Activated T-cell treated with anti-CD3 and anti-CD28 coated beads for 24 hours (primary cell): ENCODE results near the gene NXPH1.

ENCODE experiments used
- DNase-seq: peaks from one replicate; pipeline ENCODE4 v3.0.0-alpha.2; 2020; ENCODE audit warnings: low read depth

The NXPH1 gene

DNA sequence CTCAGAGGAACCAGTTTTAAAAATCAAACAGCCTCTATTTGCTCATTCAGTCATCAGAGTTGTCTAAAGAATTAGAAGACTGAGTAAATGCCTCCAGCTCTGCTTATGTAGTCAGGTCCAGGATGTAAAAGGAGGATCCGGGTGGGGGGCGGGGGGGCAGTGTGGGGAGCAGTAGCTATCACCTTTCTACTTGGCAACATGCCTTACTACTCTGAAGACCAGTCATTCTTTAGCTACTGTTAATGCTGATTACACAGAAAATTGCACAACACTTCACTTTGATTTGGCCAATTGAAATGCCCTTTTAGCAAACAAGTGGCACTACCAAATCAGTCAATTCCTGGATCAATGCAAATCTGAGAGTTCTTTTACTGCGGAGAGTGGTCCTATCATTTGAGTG lies 164.2 kb downstream of the NXPH1 start:
- DNase-seq: no peak

GRCh38 chr7:8601121-8601520 lies 167.7 kb downstream of the NXPH1 start:
- DNase-seq: no peak

DNA sequence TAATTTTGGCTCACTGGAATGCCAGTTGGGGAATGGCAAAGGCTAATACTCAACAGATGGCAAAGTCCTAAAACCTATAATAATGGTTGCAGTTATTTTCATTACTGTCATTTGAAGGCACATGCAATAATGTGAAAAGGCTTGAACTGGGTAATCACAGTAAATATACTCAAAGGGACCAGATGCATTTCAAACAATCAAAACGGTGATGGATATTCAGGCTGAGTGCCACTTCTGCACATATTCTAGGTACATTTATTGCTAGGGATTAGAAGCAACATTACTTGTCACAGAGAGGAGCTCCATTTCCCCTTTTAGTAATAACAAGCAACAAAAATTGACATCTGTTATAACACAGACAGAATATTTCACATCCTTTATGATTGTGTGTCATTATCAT lies 171.8 kb downstream of the NXPH1 start:
- DNase-seq: no peak

DNA sequence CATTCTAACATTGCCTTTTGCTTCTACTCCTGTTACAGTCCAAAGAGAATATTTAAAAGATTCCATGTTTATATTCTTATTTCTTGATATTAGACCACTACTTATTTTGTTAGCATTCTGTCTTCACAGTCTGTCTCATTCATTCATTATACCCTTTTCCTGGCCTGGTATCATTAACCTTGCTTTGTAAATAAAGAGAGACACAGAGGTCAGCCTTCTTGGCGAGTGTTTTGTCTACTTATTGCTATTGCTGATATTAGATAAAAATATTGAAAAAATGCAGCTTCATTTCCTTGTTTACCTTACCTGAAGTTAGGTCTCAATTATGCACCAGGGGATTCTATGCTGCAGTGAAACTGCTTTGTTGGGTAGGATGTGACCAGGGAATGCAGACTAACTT lies 179.2 kb downstream of the NXPH1 start:
- no peak for DNase-seq

DNA sequence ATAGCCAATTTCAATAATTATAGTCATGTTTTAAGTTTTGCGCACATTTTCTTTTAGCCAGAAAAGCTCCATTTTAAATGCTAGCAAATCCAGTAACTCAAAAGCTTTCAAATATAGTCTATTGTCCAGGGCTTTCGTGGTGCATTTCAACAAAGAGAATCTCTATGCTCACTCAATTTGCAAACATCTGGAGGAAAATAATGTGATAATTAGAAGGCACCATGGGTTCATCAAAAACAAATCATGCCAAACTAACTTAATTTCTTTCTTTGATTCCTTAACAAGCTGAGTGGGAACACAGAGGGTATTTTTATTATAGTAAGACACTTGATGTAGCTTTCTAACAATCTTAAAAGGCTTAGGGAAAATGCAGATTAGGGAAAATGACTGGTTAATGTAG lies 179.8 kb downstream of the NXPH1 start:
- DNase-seq: no peak

GRCh38 chr7:8615019-8615418 lies 181.6 kb downstream of the NXPH1 start:
- DNase-seq: no peak

- DNase-seq: no peak
Observed at GRCh38 chr7:8618441-8619070, 185.1 kb downstream of the NXPH1 start.

DNA sequence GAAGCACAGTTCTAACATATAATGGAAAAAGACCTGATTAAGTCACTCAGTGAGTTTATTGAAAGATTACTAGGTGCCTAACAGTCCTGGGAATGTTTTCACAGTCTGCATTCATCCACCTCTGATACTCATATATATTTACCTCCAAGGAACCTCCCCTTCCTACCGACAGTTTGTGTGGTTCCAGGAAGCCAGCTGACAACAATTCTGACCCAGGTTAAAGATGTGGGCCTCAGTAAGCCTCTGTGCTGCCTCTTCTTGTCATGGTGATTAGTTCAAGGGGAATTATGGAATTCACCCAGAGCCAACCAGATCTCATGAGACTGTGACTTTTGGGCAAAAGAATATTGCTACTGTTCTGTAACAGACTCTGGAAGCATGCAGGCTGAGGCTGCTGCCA lies 186.8 kb downstream of the NXPH1 start:
- no peak for DNase-seq

DNA sequence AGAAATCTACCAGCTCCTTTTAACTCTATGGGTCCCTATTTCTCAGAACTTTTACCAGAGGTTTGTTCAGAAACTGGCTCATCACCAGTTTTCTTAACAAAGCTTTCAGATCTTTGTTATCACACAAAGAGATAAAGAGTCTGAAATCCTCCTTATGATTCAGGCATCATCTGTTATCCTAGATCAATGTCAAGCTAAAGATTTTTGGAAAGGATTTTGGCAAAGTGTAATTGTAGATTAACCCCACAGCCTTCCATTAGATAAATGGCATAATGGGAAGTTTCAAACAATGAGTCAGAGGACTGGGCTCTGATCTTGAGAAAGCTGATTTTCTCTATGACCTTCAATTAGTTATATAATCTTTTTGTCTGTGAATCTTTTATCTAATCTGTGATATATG lies 192.2 kb downstream of the NXPH1 start:
- no peak for DNase-seq

- DNase-seq: no peak
Observed at GRCh38 chr7:8627325-8627724, 193.9 kb downstream of the NXPH1 start.

GRCh38 chr7:8628656-8629055 lies 195.2 kb downstream of the NXPH1 start:
- no peak for DNase-seq

GRCh38 chr7:8629504-8629903 lies 196.1 kb downstream of the NXPH1 start:
- no peak for DNase-seq

DNA sequence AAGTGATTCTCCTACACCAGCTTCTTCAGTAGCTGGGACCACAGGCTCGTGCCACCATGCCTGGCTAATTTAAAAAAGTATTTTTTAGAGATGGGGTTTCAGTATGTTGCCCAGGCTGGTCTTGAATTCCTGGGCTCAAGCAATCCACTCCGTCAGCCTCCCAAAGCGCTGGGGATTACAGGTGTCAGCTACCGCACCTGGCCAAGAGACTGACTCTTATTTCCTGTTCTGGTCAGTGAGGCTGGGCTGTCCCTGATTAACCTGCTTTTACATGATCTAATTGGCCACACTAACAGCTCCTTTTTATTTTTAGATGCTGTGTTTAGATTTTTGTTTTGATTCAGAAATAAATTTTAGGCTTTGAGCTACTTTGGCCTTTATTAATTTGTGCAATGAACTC lies 203.9 kb downstream of the NXPH1 start:
- DNase-seq: no peak

DNA sequence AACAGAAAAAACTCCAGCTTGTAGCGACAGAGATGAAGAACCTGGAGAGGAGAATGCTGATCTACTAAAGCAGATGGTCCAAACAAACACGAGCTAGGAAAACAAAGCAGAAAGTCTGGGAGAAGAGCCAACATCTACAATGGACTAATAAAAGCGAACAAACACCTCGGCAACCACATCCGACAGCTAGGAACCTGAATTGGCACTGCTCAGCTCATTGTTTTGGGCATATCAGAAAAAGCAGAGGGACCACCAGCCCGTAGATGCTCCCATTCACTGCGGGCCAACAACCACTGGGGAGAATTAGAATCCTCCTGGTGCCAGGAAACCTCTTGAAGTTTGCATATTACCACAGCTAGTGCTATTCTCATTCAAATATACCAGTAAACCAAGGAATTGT lies 204.7 kb downstream of the NXPH1 start:
- DNase-seq: no peak

DNA sequence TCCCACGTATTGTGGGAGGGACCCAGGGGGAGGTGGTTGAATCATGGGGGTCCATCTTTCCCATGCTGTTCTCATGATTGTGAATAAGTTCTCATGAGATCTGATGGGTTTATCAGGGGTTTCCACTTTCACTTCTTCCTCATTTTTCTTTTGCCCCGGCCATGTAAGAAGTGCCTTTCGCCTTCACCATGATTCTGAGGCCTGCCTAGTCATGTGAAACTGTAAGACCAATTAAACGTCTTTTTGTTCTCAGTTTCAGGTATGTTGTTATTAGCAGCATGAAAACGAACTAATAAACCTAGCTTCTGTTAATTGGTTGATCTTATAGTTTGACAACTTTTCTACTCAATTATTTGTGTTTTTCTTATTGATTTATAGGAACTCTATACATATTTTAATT lies 206.3 kb downstream of the NXPH1 start:
- DNase-seq: no peak

GRCh38 chr7:8640671-8641070 lies 207.3 kb downstream of the NXPH1 start:
- DNase-seq: no peak

GRCh38 chr7:8668627-8669500 lies 235.5 kb downstream of the NXPH1 start:
- no peak for DNase-seq

GRCh38 chr7:8669501-8669851 lies 236.1 kb downstream of the NXPH1 start:
- DNase-seq: no peak

GRCh38 chr7:8684426-8684825 lies 251.0 kb downstream of the NXPH1 start:
- DNase-seq: no peak

DNA sequence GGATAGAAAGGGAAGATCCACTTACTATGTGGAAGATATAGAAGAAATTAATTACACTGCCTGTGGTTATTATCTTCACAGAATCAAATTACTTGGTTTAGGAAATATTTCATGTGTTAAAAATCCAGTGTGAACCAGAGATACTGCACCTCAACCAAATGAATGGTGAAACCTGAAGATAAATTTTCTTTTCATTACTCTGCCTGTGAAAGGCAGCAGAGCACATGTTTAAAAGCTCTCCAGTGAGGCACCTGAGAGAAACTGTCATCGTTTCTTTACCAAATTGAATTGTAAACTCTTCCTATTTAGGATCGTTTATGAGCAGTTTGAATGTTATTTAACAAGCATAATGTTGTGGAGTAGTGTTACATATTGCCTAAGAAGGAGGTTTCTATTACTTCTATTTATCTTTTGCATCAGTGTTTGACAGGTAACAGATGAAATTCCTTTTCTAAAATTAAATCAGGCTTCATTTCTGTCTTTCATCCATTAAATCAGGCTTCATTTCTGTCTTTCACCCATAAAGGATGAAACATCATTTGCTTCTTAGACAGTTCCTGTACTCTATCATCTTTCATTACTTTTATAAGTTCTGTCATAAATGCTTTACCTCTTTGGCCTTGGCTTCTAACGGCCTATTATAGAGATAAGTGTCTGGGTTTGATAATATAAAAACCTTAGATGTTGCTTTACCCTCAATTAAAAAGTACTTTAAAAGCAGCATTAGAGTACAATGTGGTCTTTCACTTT lies 266.6 kb downstream of the NXPH1 start:
- no peak for DNase-seq

- DNase-seq: no peak
Observed at GRCh38 chr7:8702807-8703206, 269.4 kb downstream of the NXPH1 start.

GRCh38 chr7:8710124-8710523 lies 276.7 kb downstream of the NXPH1 start:
- no peak for DNase-seq

GRCh38 chr7:8714791-8715190 lies 281.4 kb downstream of the NXPH1 start:
- DNase-seq: no peak
